HUDEP-2 (cell line): Measurements from ENCODE around the gene KCMF1.

Source experiments
- DNase-seq, 76 experiments: peaks; one replicate each; lab custom pipeline; 2025; ENCODE audit not compliant: unreplicated experiment in 76 of 76; lab: John Stamatoyannopoulos, UW

The KCMF1 gene

DNA sequence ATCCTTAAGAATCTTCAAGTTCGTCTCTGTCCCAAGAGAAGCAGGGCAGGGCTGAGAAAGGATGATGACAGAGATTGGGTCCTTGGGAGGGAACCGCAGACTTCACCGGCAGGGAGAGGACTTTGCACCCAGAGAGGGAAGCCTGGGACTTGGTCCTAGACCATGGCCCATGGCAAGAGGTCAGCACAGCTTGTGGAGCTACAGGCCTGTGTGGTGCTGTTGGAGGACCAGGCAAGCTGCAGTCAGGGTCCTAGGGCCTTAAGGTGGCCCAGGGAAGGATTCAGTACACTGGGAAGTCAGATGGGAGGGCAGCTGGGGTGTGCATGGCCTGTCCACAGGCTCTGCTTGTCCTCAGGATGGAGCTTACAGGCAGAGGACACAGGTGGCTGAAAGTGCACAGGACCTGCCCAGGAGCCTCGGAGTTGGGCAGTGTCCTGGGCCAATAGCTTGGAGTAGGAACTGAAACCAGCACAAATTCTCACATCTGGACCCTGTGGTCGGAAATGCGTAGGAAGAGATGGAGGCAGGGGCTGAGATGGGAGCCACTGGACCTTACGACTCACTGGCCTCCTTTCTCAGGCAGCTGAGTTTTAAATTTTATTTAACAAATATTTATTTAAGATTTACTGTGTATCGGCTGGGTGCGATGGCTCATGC lies 105.8 kb downstream of the KCMF1 start:
- no peak for DNase-seq

DNA sequence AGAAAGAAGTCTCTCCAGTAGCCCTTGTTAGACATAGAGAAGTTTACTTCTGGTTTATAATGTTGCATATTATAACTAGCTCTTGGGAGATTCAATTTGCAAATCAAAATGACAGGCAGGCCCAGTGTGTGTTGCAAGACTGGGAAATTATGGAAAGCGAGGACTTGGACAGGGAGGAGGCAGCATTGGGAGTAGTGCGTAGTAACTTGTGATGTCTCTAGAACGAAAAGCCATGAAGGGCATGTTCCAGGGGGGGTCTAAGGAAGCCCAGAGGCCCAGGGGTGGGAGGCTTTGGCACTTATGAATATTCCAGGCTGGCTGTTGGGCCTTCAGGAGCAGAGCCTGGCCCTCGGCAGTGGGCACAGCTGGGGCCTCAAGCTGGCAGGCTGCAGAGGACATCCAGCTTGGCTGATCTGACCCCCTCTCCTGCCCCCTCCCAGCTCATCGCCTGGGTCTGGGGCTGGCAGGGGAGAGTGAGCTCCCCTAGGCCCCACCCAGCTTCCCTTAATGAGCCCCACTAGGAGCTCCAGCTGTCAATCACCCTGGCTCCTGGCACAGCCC lies 107.0 kb downstream of the KCMF1 start:
- no peak for DNase-seq

DNA sequence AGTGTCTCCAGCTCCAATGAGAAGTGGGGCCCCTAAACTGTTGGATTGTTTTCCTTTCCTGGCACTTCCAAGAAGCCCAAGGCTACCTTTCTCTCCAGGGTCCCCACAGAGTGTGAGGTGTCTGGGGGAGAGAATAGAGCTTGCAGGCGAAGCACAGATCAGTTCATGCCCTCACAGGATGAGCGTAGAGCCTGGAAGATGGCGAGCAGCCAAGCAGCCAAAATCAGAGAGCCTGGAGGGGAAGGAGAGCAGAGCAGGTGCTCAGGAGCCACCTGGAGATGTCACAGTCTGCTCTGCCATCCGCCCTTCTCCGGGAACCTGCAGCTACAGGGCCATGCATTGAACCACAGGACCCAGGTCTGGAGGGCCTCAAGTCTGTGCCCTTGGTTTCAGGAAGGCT lies 107.6 kb downstream of the KCMF1 start:
- no peak for DNase-seq

DNA sequence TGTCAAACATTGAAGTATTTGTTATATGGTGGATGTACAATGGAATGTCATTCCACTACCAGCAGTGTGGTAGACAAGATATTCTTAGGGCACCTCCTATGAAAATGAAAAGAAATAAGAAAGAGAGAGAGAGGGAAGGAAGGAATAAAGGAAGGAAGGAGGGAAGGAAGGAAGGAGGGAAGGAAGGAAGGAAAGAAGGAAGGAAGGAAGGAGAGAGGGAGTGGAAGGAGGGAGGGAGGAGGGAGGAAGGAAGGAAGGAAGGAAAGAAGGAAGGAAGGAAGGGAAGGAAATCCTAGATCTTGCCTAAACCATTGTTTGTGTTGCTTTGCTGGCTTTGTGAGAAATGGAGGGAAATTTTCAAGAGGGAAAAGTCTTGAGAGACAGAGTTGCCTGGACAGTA lies 112.1 kb downstream of the KCMF1 start:
- DNase-seq, result no peak

DNA sequence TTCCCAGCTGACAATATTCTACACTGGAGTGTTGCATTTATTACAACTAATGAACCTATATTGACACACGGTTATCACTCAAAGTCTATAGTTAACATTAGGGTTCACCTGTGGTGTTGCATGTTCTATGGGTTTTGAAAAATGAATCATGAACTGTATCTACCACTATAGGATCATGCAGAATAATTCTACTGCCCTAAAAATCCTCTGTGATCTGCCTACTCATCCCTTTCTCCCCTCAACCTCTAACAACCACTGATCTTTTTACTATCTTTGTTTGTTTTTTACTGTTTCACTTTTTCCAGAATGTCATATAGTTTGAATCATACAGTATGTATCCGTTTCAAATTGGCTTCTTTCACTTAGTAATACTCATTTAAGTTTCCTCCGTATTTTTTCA lies 114.6 kb downstream of the KCMF1 start:
- no peak for DNase-seq

DNA sequence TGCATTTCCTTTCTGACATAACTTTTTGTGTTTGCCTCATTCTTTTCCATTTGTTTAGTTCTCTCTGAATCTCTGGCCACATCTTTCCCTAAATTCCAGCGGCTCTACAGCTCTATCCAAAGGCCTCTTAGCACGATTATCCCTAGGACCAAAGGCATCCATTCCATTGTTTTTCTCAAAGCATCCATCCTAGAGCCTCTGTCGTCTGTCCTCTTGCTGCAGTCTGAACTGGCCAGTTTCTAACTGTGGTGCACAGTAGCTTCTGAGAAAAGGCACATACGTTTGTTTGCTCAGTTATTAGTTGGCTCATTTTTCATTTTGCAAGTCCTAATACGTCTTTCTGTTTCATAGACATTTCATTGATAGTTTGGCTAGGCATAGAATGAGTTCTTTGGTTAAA lies 116.6 kb downstream of the KCMF1 start:
- DNase-seq, result no peak

DNA sequence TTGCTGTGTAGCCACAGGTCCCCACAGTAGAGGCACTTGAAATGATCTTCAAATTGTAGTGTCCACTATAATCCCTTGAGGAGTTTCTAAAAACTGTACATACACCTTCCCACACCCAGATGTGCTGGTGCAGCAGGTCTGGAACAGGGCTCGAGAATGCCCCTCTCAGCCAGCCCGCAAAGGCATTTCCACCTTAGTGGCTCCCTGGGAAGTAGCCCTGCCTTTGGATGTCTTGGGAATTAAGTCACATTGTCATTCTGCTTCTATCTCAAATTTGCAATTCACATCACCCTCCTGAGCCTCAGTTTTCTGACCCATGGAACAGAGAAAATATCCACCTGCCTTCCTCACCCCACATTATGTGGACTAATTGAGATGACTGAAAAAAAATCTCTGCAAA lies 118.0 kb downstream of the KCMF1 start:
- no peak for DNase-seq

DNA sequence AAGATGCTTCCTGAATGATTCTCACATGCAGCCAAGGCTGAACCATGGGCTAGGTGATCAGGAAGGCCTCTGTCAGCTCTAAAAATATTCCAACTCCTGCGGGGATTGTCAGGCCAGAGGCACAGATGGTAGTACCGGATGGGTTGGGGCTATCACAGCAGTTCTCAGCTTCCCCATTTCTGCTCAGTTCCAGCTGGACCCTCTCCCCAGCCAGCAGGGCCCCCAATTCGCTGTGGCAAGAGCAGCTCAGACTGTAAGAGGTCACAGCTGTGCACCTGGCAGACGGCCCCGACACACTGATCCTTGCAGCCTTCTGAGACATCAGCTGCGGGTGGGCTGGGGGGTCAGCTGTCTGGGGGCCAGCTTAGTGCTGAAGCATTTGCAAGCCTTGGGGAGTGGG lies 118.6 kb downstream of the KCMF1 start:
- DNase-seq, result no peak

DNA sequence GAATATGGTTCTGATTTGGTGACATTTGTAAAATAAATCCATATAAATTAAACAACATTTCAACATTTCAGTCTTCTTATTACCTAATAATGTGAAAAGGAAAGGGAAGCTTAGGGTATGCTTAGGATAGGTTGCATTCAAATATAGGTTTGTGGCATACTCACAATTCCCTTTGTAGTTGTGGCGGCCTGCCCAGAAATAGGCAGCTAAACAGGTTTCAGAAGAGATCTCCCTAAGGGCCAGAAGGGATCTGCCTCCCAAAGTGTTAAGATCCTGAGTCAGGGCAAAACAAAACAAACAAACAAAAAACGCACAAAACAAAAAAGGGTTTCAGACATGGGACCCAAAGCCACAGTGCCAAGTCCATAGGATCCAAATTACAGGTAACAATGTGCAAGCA lies 120.9 kb downstream of the KCMF1 start:
- no peak for DNase-seq

DNA sequence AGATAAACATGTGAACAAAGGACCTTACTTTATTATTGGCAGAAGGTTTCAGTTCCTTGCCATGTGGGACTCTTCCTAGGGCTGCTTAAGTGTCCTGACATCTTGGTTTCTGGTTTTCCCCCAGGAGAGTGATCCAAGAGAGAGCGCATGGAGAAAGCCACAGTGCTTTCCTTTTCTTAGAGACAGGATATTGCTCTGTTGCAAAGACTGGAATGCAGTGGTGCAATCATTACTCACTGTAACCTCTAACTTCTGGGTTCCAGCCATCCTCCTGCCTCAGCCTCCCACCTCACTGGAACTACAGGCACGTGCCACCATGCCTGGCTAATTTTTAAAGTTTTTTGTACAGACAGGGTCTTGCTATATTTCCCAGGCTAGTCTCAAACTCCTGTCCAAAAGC lies 124.1 kb downstream of the KCMF1 start:
- DNase-seq, result no peak

DNA sequence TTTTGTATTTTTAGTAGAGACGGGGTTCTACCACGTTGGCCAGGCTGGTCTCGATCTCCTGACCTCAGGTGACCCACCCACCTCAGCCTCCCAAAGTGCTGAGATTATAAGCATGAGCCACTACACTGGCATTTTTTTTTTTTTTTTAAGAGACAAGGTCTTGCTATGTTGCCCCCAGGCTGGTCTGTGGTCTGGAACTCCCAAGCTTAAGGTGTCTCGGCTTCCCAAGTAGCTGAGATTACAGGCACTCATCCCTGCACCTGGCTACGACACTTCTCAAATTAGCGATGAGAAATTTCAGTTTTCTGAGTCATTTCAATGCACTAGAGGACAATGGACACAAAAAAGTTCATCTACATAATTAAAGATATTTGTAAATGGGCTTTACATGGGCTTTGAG lies 125.7 kb downstream of the KCMF1 start:
- DNase-seq, result no peak

DNA sequence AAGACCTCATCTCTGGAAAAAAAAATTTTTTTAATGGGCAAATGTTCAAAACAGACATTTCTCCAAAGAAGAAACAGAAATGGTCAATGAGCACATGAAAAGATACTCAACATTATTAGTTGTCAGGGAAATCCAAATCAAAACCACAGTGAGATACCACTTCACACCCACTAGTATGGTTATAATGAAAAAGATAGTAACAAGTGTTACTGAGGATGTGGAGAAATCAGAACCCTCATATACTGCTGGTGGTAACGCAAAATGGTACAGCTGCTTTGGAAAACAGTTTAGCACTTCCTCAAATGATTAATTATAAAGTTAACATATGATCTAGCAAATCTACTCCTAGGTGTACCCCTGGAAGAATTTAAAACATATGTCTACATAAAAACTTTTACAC lies 133.3 kb downstream of the KCMF1 start:
- no peak for DNase-seq

DNA sequence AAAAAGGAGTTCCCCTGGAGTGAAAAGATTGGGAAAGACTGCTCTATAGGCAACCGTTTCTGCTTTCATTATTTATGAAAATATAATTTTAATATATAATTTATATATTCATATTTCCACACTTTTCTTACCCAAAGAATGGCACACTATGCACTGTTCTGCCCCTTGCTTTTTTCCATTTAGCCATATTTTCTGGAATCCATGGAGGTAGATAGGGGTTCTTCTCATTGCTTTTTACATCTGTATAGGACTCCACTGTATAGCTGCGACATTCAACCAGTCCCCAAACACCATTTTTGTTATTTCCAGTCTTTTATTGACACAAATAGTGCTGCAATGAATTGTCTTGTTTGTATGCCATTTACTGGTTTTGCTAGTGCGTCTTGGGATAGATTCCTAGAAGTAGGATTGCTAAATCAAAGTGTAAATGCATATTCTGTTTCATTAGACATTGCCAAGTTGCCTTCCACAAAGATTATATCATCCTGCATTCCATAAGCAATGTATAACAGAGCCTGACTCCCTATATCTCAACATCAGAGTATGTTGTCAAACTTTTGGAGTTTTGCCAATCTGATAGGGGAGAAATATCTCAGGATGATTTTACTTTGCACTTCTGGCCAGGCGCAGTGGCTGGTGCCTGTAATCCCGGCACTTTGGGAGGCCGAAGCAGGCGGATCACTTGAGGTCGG lies 135.7 kb downstream of the KCMF1 start:
- no peak for DNase-seq
